HEK293T (cell line): Measurements from ENCODE around the gene CTNNA2.

Experiments used
- BHLHE40 ChIP-seq: fragments of 450-650 bp; IDR thresholded peaks from 2 replicates; pipeline ENCODE4 v1.6.1; 2016; ENCODE audit warnings: mild to moderate bottlenecking, moderate library complexity, borderline replicate concordance
- FOXA1 ChIP-seq: fragments of 450-650 bp; IDR thresholded peaks from 2 replicates; pipeline ENCODE4 v1.6.1; 2016; ENCODE audit warnings: mild to moderate bottlenecking
- LEF1 ChIP-seq: fragments of 450-650 bp; IDR thresholded peaks from 2 replicates; pipeline ENCODE4 v1.6.1; 2017; ENCODE audit warnings: mild to moderate bottlenecking, borderline replicate concordance
- NFRKB ChIP-seq: fragments of 450-650 bp; IDR thresholded peaks from 2 replicates; pipeline ENCODE4 v1.6.1; 2016; ENCODE audit warnings: mild to moderate bottlenecking, moderate library complexity
- SUZ12 ChIP-seq: fragments of 450-650 bp; IDR thresholded peaks from 2 replicates; pipeline ENCODE4 v1.6.1; 2016; ENCODE audit warnings: mild to moderate bottlenecking

DNA sequence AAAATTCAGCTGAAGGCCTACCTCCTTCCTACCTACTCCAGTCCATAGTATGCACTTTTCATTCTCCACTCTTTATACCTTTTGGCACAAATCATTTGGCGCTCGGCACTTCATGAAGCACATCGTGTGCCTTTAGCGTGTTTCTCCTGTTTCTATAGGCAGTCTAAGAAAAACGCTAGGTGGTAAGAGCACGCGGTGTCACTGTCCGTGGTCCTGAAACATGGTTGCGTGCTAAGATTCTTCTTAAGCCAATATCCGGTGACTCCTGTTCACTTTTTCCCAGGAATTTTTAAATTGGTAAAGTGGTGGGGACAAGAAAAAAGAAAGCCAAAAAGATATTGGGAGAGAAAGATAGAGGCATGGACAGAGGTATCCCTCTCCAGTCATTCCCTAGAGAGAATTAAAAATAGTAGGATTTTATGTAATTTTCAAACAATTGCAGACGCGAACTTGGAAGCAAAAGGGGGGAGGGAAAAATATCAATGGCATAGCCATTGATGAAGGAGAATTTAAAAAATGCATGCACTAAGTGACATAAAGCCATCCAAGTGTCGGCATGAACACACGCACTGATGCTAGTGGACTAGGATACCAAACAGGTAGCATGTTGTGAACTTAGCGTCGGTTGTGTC is 1.4 kb upstream of the CTNNA2 start:
- TF ChIP-seq LEF1, result no peak
- no peak for TF ChIP-seq BHLHE40
- no peak for TF ChIP-seq NFRKB
- TF ChIP-seq SUZ12, result no peak
- no peak for TF ChIP-seq FOXA1
